ENCODE data around the gene PPP6R2.

- no peak for TF ChIP-seq POLR2A (IDR thresholded peaks at IDR 0.05; ENCODE audit: low read depth, low read length)
- TF ChIP-seq CTCF (IDR thresholded peaks at IDR 0.05; ENCODE audit: extremely low read depth in 1 of 2, insufficient read depth in 1 of 2, low read depth in 1 of 2, low read length in 2 of 2) = no peak
- TF ChIP-seq EZH2 (IDR thresholded peaks at IDR 0.05; ENCODE audit: borderline replicate concordance, low read depth, low read length, severe bottlenecking) = no peak
- no peak for TF ChIP-seq POLR2AphosphoS5 (IDR thresholded peaks at IDR 0.05; ENCODE audit: insufficient read depth, low read depth, low read length)
- no peak for TF ChIP-seq MYC (IDR thresholded peaks at IDR 0.05; ENCODE audit: low read depth, low read length)
- TF ChIP-seq JUN (IDR thresholded peaks at IDR 0.05; ENCODE audit: borderline replicate concordance, insufficient read depth, insufficient read length, low read depth) = no peak
- no peak for TF ChIP-seq FOS (IDR thresholded peaks at IDR 0.05; ENCODE audit: borderline replicate concordance, insufficient read depth, low read length)
- no peak for TF ChIP-seq MAX (IDR thresholded peaks at IDR 0.05; ENCODE audit: insufficient read depth, insufficient read length)
- TF ChIP-seq GATA2 (IDR thresholded peaks at IDR 0.05; ENCODE audit: insufficient read depth, insufficient read length, low read depth, low read length) = no peak
Observed at GRCh38 chr22:50363166-50363802, 20.2 kb downstream of the PPP6R2 start.
